HepG2 (cell line): Measurements from ENCODE around the gene SOCS1. TPM values are rescaled to one million over a fixed set of nuclear protein-coding genes. Genes with fewer than 3 reads are reported as not detected.

ENCODE experiments used
- AKAP8 ChIP-seq: sonication (generic); formaldehyde crosslinking; IDR thresholded peaks from 2 replicates; pipeline ENCODE4 v1.5.1; 2020; ENCODE audit warnings: mild to moderate bottlenecking, missing genetic modification reagents
- ATF5 ChIP-seq: sonication (generic); formaldehyde crosslinking; IDR thresholded peaks from 2 replicates; pipeline ENCODE4 v1.4.0; 2020; ENCODE audit warnings: mild to moderate bottlenecking, low read depth, missing genetic modification reagents
- CSRNP2 ChIP-seq: sonication (generic); formaldehyde crosslinking; conservative IDR thresholded peaks from 2 replicates; pipeline ENCODE4 v1.8.0; 2022; ENCODE audit warnings: low read depth, missing genetic modification reagents
- ETS1 ChIP-seq: sonication (generic); formaldehyde crosslinking; IDR thresholded peaks from 2 replicates; pipeline ENCODE4 v1.4.0; 2020; ENCODE audit warnings: missing genetic modification reagents
- HNRNPL ChIP-seq: fragments of 200-400 bp; formaldehyde crosslinking; IDR thresholded peaks from 2 replicates; pipeline ENCODE4 v1.6.1; 2017; ENCODE audit warnings: mild to moderate bottlenecking, low read depth, low read length
- KMT2B ChIP-seq: IDR thresholded peaks from 2 replicates; pipeline ENCODE4 v1.6.1; 2016; ENCODE audit warnings: missing genetic modification reagents, missing compliant biosample characterization
- MED1 ChIP-seq: sonication (generic); formaldehyde crosslinking; IDR thresholded peaks from 2 replicates; pipeline ENCODE4 v1.4.0; 2020; ENCODE audit warnings: missing genetic modification reagents
- PCBP2 ChIP-seq: fragments of 200-400 bp; formaldehyde crosslinking; optimal IDR thresholded peaks from 2 replicates; pipeline ENCODE3; 2018; ENCODE audit warnings: low read length, low read depth; ENCODE audit not compliant: poor library complexity, severe bottlenecking
- SKI ChIP-seq: fragments of 450-650 bp; IDR thresholded peaks from one replicate; pipeline ENCODE4 v1.6.1; 2018; ENCODE audit warnings: mild to moderate bottlenecking; ENCODE audit not compliant: partially characterized antibody
- SPEN ChIP-seq: sonication (generic); formaldehyde crosslinking; IDR thresholded peaks from 2 replicates; pipeline ENCODE4 v1.5.1; 2020; ENCODE audit warnings: low read depth, mild to moderate bottlenecking, missing genetic modification reagents
- SRSF9 ChIP-seq: fragments of 200-400 bp; formaldehyde crosslinking; IDR thresholded peaks from 2 replicates; pipeline ENCODE4 v1.6.1; 2018; ENCODE audit warnings: borderline replicate concordance, mild to moderate bottlenecking, low read depth, low read length; ENCODE audit not compliant: insufficient read depth, poor library complexity, severe bottlenecking
- TAF15 ChIP-seq: fragments of 200-400 bp; formaldehyde crosslinking; IDR thresholded peaks from one replicate; pipeline ENCODE4 v1.6.1; 2018; ENCODE audit warnings: mild to moderate bottlenecking, low read depth, low read length; ENCODE audit not compliant: poor library complexity, severe bottlenecking
- YY1 ChIP-seq: IDR thresholded peaks from 2 replicates; pipeline ENCODE4 v1.6.1; 2011; ENCODE audit warnings: low read length, low read depth, moderate library complexity, mild to moderate bottlenecking; ENCODE audit not compliant: insufficient read depth, insufficient replicate concordance
- ZMAT5 ChIP-seq: sonication (generic); formaldehyde crosslinking; IDR thresholded peaks from 2 replicates; pipeline ENCODE4 v1.5.0; 2020; ENCODE audit warnings: mild to moderate bottlenecking, low read depth, missing genetic modification reagents, borderline replicate concordance
- ZNF263 ChIP-seq: sonication (generic); formaldehyde crosslinking; IDR thresholded peaks from 2 replicates; pipeline ENCODE4 v1.4.0; 2020; ENCODE audit warnings: missing genetic modification reagents
- ZNF597 ChIP-seq: sonication (generic); formaldehyde crosslinking; IDR thresholded peaks from 2 replicates; pipeline ENCODE4 v1.5.0; 2020; ENCODE audit warnings: missing genetic modification reagents
- ZNF629 ChIP-seq: sonication (generic); formaldehyde crosslinking; conservative IDR thresholded peaks from 2 replicates; pipeline ENCODE4 v1.5.0; 2020; ENCODE audit warnings: missing genetic modification reagents
- ZNF746 ChIP-seq: sonication (generic); formaldehyde crosslinking; IDR thresholded peaks from 2 replicates; pipeline ENCODE4 v1.8.0; 2022; ENCODE audit warnings: mild to moderate bottlenecking, missing genetic modification reagents
- ZSCAN21 ChIP-seq: sonication (generic); formaldehyde crosslinking; IDR thresholded peaks from 2 replicates; pipeline ENCODE4 v1.8.0; 2022; ENCODE audit warnings: mild to moderate bottlenecking, missing genetic modification reagents, moderate library complexity, borderline replicate concordance
- polyA plus RNA-seq, 8 experiments: library from polyadenylated mRNA; depleted of rRNA in 3 of 8; stranded (reverse) in 7 of 8; unstranded in 1 of 8; fragments of >200 nt; fragmentation: Illumina TruSeq in 4 of 8; extraction: Trizol in 4 of 8; gene quantifications; 2 replicates each; pipeline versions ENCODE4 v1.2.1 to v1.2.3, GENCODE V29; 2011 to 2016; ENCODE audit warnings: low read depth in 4 of 8, missing spikeins in 1 of 8, mixed read lengths in 1 of 8; ENCODE audit not compliant: insufficient read depth in 1 of 8
- total RNA-seq, 5 experiments: library from RNA; depleted of rRNA; stranded (reverse); fragments of >200 nt; fragmentation: Illumina TruSeq; extraction: Trizol; gene quantifications; 2 replicates each; pipeline ENCODE4 v1.2.3, GENCODE V29; 2016; ENCODE audit warnings: low read depth in 1 of 5

Gene SOCS1
- total and polyA plus RNA-seq, 2 of the 13 experiments (the other 11 are each of a cell fraction or from before 2014, with no cell fraction given): 5.3 to 6.3 TPM

GRCh38 chr16:11299865-11300559 is 44.0 kb upstream of the SOCS1 start (continued):
- TF ChIP-seq HNRNPL: no peak
- TF ChIP-seq ZNF263 (CRISPR knock-in tag): no peak
- no peak for TF ChIP-seq CSRNP2 (CRISPR knock-in tag)
- no peak for TF ChIP-seq PCBP2
- TF ChIP-seq ZNF597 (CRISPR knock-in tag): no peak
- no peak for TF ChIP-seq KMT2B (CRISPR knock-in tag)
- 0 out of 2 replicates have a peak, but pooled peaks have one; percentile 2 for TF ChIP-seq ZSCAN21
- TF ChIP-seq ETS1: no peak
- no peak for TF ChIP-seq ZNF629
- peak; percentile 26; the same call in 1 of the 2 replicates for TF ChIP-seq MED1
- no peak for TF ChIP-seq SRSF9
- no peak for TF ChIP-seq TAF15
- no peak for TF ChIP-seq ZMAT5 (CRISPR knock-in tag)
- no peak for TF ChIP-seq AKAP8 (CRISPR knock-in tag)
- no peak for TF ChIP-seq ZNF746 (CRISPR knock-in tag)
- TF ChIP-seq SPEN: no peak
- no peak for TF ChIP-seq ATF5 (CRISPR knock-in tag)
- no peak for TF ChIP-seq SKI
- TF ChIP-seq YY1: no peak
